DOHH2 (cell line): ENCODE results near the gene SNRK.

Experiments used
- H3F3A ChIP-seq: fragments of 200-600 bp; sonication (generic), shearing (Covaris generic); 2 replicates; pipeline ENCODE4 v1.6.0; 2016; ENCODE audit warnings: antibody characterized with exemption, mild to moderate bottlenecking; ENCODE audit not compliant: control insufficient read depth, insufficient read depth
- H3K27ac ChIP-seq: fragments of 200-600 bp; sonication (generic); 2 replicates; pipeline ENCODE4 v1.5.1; 2014; ENCODE audit warnings: low read depth, mild to moderate bottlenecking, low read length, moderate library complexity
- H3K27me3 ChIP-seq: fragments of 200-600 bp; sonication (generic); 2 replicates; pipeline ENCODE4 v1.6.1; 2014; ENCODE audit warnings: mild to moderate bottlenecking, low read length, mixed read lengths; ENCODE audit not compliant: control insufficient read depth
- H3K36me3 ChIP-seq: fragments of 200-600 bp; sonication (generic); 2 replicates; pipeline ENCODE4 v1.6.1; 2014; ENCODE audit warnings: mild to moderate bottlenecking, low read length, moderate library complexity, mixed read lengths; ENCODE audit not compliant: control insufficient read depth
- H3K4me1 ChIP-seq: fragments of 200-600 bp; sonication (generic); 2 replicates; pipeline ENCODE4 v1.6.1; 2014; ENCODE audit warnings: mild to moderate bottlenecking, low read length, mixed read lengths; ENCODE audit not compliant: control insufficient read depth
- H3K4me2 ChIP-seq: fragments of 200-600 bp; sonication (generic); 2 replicates; pipeline ENCODE4 v1.6.0; 2014; ENCODE audit warnings: mild to moderate bottlenecking, low read length, moderate library complexity
- H3K4me3 ChIP-seq: fragments of 200-600 bp; sonication (generic); 2 replicates; pipeline ENCODE4 v1.5.1; 2014; ENCODE audit warnings: mild to moderate bottlenecking, low read length, mixed read lengths
- H3K79me2 ChIP-seq: fragments of 200-600 bp; sonication (generic); 2 replicates; pipeline ENCODE4 v1.6.1; 2014; ENCODE audit warnings: mild to moderate bottlenecking, low read length, mixed read lengths; ENCODE audit not compliant: control insufficient read depth
- H3K9me2 ChIP-seq: fragments of 200-600 bp; sonication (generic); replicated peaks from 2 replicates; pipeline ENCODE4 v1.6.1; 2014; ENCODE audit warnings: mild to moderate bottlenecking, low read length, mixed read lengths; ENCODE audit not compliant: control insufficient read depth
- H3K9me3 ChIP-seq: fragments of 200-600 bp; sonication (generic); 2 replicates; pipeline ENCODE4 v1.6.1; 2014; ENCODE audit warnings: antibody characterized with exemption, low read length, mixed read lengths; ENCODE audit not compliant: control insufficient read depth, insufficient read depth
- H4K20me1 ChIP-seq: fragments of 200-600 bp; sonication (generic); 2 replicates; pipeline ENCODE4 v1.6.0; 2014; ENCODE audit warnings: low read depth, mild to moderate bottlenecking, antibody characterized with exemption, low read length, moderate library complexity; ENCODE audit not compliant: control insufficient read depth, insufficient read depth
- EZH2phosphoT487 ChIP-seq: fragments of 200-600 bp; sonication (generic); IDR thresholded peaks from 2 replicates; pipeline ENCODE4 v1.6.1; 2017; ENCODE audit warnings: borderline replicate concordance, mild to moderate bottlenecking, antibody characterized with exemption, low read length, moderate library complexity, mixed read lengths
- TF ChIP-seq, protein P1 (sequence below): fragments of 200-600 bp; sonication (generic); IDR thresholded peaks from one replicate; pipeline ENCODE4 v1.5.1; 2014; ENCODE audit warnings: antibody characterized with exemption, mild to moderate bottlenecking, low read depth, low read length; ENCODE audit not compliant: poor library complexity, severe bottlenecking

Gene SNRK

DNA sequence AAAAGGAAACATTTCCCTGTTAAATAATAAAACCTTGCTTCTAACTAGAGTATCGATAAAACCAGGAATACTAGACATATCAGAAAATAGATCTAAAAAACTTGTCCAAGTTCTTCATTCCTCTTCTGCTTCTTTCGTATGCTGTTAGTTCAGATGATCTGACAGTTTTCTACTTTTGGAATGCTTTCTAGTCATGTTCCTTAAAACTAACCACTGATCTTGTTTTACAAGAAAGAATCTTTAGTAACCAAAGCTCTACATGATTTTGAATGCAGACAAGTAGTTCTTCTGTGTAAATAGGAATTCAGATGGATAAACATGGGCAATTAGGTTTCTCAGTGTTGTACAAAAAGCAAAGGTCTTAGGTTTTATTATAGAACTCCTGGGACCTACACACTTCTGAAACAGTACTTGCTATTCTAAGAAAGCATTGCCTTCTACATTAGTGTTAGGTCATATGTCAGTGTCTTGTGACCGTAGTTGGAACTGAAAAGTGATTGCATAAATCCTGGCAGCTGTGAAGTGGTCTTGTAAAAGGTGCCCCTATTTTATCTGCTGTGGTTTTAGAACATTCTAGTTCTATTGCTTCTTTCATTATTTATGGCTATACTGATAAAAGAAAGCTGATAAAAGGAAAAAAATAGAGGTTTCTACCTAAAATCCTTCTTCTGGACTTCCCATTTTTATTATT, 40.7 kb downstream of the SNRK start:
- no peak overlapping the region for H3K27ac ChIP-seq
- 0 out of 2 replicates have a peak, but pooled peaks cover 4% of the 10 kb centered on the region for H3K4me1 ChIP-seq
- no peaks in the 10 kb centered on the region for H3F3A ChIP-seq
- no peaks in the 10 kb centered on the region for H3K9me2 ChIP-seq
- H3K4me3 ChIP-seq: no peak overlapping the region
- H4K20me1 ChIP-seq: no peaks in the 10 kb centered on the region
- H3K36me3 ChIP-seq: no peaks in the 10 kb centered on the region
- no peak for TF ChIP-seq EZH2phosphoT487
- TF ChIP-seq, protein P1, sequence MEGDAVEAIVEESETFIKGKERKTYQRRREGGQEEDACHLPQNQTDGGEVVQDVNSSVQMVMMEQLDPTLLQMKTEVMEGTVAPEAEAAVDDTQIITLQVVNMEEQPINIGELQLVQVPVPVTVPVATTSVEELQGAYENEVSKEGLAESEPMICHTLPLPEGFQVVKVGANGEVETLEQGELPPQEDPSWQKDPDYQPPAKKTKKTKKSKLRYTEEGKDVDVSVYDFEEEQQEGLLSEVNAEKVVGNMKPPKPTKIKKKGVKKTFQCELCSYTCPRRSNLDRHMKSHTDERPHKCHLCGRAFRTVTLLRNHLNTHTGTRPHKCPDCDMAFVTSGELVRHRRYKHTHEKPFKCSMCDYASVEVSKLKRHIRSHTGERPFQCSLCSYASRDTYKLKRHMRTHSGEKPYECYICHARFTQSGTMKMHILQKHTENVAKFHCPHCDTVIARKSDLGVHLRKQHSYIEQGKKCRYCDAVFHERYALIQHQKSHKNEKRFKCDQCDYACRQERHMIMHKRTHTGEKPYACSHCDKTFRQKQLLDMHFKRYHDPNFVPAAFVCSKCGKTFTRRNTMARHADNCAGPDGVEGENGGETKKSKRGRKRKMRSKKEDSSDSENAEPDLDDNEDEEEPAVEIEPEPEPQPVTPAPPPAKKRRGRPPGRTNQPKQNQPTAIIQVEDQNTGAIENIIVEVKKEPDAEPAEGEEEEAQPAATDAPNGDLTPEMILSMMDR: no peak
- peaks cover 20% of the 10 kb centered on the region for H3K79me2 ChIP-seq
- no peak overlapping the region for H3K4me2 ChIP-seq
- H3K27me3 ChIP-seq: no peaks in the 10 kb centered on the region
- H3K9me3 ChIP-seq: no peaks in the 10 kb centered on the region

DNA sequence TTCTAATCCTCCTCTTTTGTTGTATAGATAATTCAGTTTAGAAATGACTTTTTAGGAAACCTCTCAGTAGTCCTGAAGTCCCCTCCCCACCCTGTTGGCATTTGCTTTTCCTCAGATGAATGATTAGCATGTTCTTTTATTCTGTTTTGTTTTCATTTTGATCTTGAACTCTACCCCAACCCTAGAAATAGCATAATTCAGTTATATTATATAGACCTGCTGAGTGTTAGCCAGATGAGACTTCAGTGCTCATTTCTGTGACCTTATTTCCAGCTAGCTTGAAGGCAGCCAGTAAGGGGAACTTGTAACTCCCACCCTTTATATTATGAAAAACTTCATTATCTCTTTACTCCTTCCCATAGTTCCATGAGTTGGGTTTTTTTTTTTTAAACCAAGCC, 41.2 kb downstream of the SNRK start:
- Histone ChIP-seq H3K9me2 (no peaks in the 10 kb centered on the region), H3K4me2 (no peak overlapping the region), H3K4me1 (0 out of 2 replicates have a peak, but pooled peaks cover 4% of the 10 kb centered on the region), H3K79me2 (peaks cover 20% of the 10 kb centered on the region), H3K4me3 (no peak overlapping the region), H3K27ac (no peak overlapping the region), H3K27me3 (no peaks in the 10 kb centered on the region), H3K36me3 (no peaks in the 10 kb centered on the region; the same call in 1 of the 2 replicates), H3F3A (no peaks in the 10 kb centered on the region), H4K20me1 (no peaks in the 10 kb centered on the region), H3K9me3 (no peaks in the 10 kb centered on the region)
- TF ChIP-seq, protein P1: no peak

DNA sequence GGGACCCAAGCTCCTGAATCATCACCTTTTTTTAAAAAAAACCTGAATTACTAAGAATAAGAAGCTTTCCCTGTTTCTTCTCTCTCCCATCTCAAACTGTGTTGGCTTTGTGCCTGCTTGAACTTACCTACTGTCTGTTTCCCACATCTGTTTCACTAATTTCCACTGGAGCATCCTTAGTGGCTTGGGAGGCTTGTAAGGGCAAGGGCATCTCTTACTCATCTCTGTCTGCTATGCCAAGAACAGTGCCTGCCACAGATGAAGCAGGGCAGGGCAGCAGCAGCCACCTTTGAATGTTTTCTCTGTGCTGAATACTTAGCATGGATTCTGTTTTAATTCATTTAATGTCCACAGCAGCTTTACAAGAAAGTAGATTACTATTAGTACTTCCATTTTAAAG, 42.3 kb downstream of the SNRK start:
- H3K79me2 ChIP-seq: peaks cover 18% of the 10 kb centered on the region
- H3K4me2 ChIP-seq: no peak overlapping the region
- no peaks in the 10 kb centered on the region for H3K27me3 ChIP-seq
- no peaks in the 10 kb centered on the region for H3F3A ChIP-seq
- H3K36me3 ChIP-seq: no peaks in the 10 kb centered on the region; the same call in 1 of the 2 replicates
- H3K27ac ChIP-seq: no peak overlapping the region
- 0 out of 2 replicates have a peak, but pooled peaks cover 4% of the 10 kb centered on the region for H3K4me1 ChIP-seq
- no peaks in the 10 kb centered on the region for H3K9me2 ChIP-seq
- no peaks in the 10 kb centered on the region for H4K20me1 ChIP-seq
- no peaks in the 10 kb centered on the region for H3K9me3 ChIP-seq
- TF ChIP-seq, protein P1: no peak
- TF ChIP-seq EZH2phosphoT487: no peak
- H3K4me3 ChIP-seq: no peak overlapping the region
